Naive thymus-derived CD4-positive, alpha-beta T cell (primary cell): ENCODE measurements around the gene UVRAG. TPM values are rescaled to one million over a fixed set of nuclear protein-coding genes. Genes with fewer than 3 reads are reported as not detected.

Source experiments
- ATAC-seq: fragments of 150-1000 bp; cut with Tn5 transposase; 2 replicates; pipeline ENCODE4 v1.10.0; 2021; ENCODE audit warnings: mild to moderate bottlenecking, moderate library complexity
- CTCF ChIA-PET: fragments of 350-600 bp; sonication (Branson Sonifier 250); formaldehyde crosslinking; loops from one replicate; lab custom pipeline; 2021; ENCODE audit warnings: antibody characterized with exemption; lab: Charles Lee
- POLR2A ChIA-PET: fragments of 350-600 bp; sonication (Branson Sonifier 250); formaldehyde crosslinking; loops from one replicate; lab custom pipeline; 2021; ENCODE audit warnings: antibody characterized with exemption, inconsistent platforms; lab: Charles Lee
- DNase-seq, 9 donors: peaks; one replicate each; pipeline versions ENCODE4 v3.0.0 to v3.0.0-alpha.2; 2020 to 2022; ENCODE audit warnings: mixed read lengths in 1 of 9
- H3K27ac ChIP-seq: one replicate; pipeline ENCODE4 v1.7.0; 2013; ENCODE audit warnings: mild to moderate bottlenecking, low read depth, low read length, moderate library complexity
- H3K27me3 ChIP-seq, 2 donors: one replicate each; pipeline ENCODE4 v1.7.0; 2013; ENCODE audit warnings: low read length in 2 of 2, mild to moderate bottlenecking in 2 of 2, moderate library complexity in 2 of 2; ENCODE audit not compliant: control insufficient read depth in 2 of 2, insufficient read depth in 2 of 2
- H3K36me3 ChIP-seq, 3 experiments: 1 replicate in 2 of 3; 2 replicates in 1 of 3; pipeline ENCODE4 v1.7.0; 2013; ENCODE audit warnings: low read length in 3 of 3, mild to moderate bottlenecking in 3 of 3, moderate library complexity in 1 of 3; ENCODE audit not compliant: insufficient read depth in 3 of 3, control insufficient read depth in 2 of 3
- H3K4me1 ChIP-seq, 2 donors: one replicate each; pipeline ENCODE4 v1.7.0; 2013; ENCODE audit warnings: low read length in 2 of 2, mild to moderate bottlenecking in 2 of 2, moderate library complexity in 1 of 2; ENCODE audit not compliant: control insufficient read depth in 2 of 2, insufficient read depth in 2 of 2
- H3K4me3 ChIP-seq: 2 replicates; pipeline ENCODE4 v1.7.0; 2013; ENCODE audit warnings: mild to moderate bottlenecking, low read length
- H3K9me3 ChIP-seq, 3 experiments: 1 replicate in 2 of 3; 2 replicates in 1 of 3; pipeline ENCODE4 v1.7.0; 2013; ENCODE audit warnings: low read length in 3 of 3; ENCODE audit not compliant: control insufficient read depth in 2 of 3
- H3K27ac Mint-ChIP-seq, 9 donors: one replicate each; pipeline ENCODE4 v1.8.0; 2020 to 2022; ENCODE audit warnings: mixed read lengths in 9 of 9, mild to moderate bottlenecking in 8 of 9, moderate library complexity in 5 of 9, inconsistent platforms in 2 of 9
- H3K27me3 Mint-ChIP-seq, 5 donors: one replicate each; pipeline ENCODE4 v1.8.0; 2021 to 2022; ENCODE audit warnings: mixed read lengths in 5 of 5, mild to moderate bottlenecking in 1 of 5
- H3K36me3 Mint-ChIP-seq, 5 donors: one replicate each; pipeline ENCODE4 v1.8.0; 2020 to 2022; ENCODE audit warnings: mixed read lengths in 5 of 5, mild to moderate bottlenecking in 3 of 5, inconsistent platforms in 1 of 5
- H3K4me1 Mint-ChIP-seq, 7 donors: one replicate each; pipeline ENCODE4 v1.8.0; 2020 to 2022; ENCODE audit warnings: mixed read lengths in 7 of 7, mild to moderate bottlenecking in 3 of 7, inconsistent platforms in 1 of 7
- H3K4me3 Mint-ChIP-seq, 10 donors: one replicate each; pipeline ENCODE4 v1.8.0; 2020 to 2022; ENCODE audit warnings: mild to moderate bottlenecking in 10 of 10, mixed read lengths in 10 of 10, moderate library complexity in 6 of 10, inconsistent platforms in 2 of 10
- H3K9me3 Mint-ChIP-seq, 11 donors: one replicate each; pipeline ENCODE4 v1.8.0; 2020 to 2022; ENCODE audit warnings: mixed read lengths in 11 of 11, mild to moderate bottlenecking in 4 of 11, inconsistent platforms in 1 of 11, moderate library complexity in 1 of 11
- intact Hi-C, 2 donors: fragments of 100-400 bp; cut with micrococcal nuclease; formaldehyde crosslinking; loops; one replicate each; pipeline ENCODE4 v1.15.1; 2023
- polyA plus RNA-seq, 2 donors: library from polyadenylated mRNA; unstranded; fragments of 300-500 nt; fragmentation: Illumina TruSeq; gene quantifications; one replicate each; pipeline ENCODE4 v1.2.3, GENCODE V29; 2021
- total RNA-seq, 6 experiments: library from RNA in 5 of 6; stranded (reverse) in 5 of 6; gene quantifications; 1 replicate in 5 of 6; 2 replicates in 1 of 6; pipeline ENCODE4 v1.2.3 and lab custom pipeline; 2021 to 2026

The UVRAG gene
- total and polyA plus RNA-seq, 7 experiments from 2014 or later = 12.3 to 46.1 (median 24.6) TPM

GRCh38 chr11:76167590-76167989 lies 352.6 kb downstream of the UVRAG start:
- CTCF ChIA-PET = no interaction called here
- no peak for ATAC-seq

GRCh38 chr11:76169473-76169896 lies 354.5 kb downstream of the UVRAG start:
- peaks cover 0 to 1% (median 0%) of the 10 kb centered on the region in 5 donors for H3K27me3 Mint-ChIP-seq
- H3K36me3 Mint-ChIP-seq = no peaks in the 10 kb centered on the region
- no peak overlapping the region for H3K4me3 Mint-ChIP-seq
- DNase-seq (no peak), ATAC-seq (no peak)
- no peak overlapping the region for H3K4me3 ChIP-seq
- no peaks in the 10 kb centered on the region for H3K4me1 ChIP-seq
- ChIA-PET POLR2A (no interaction called here), CTCF (interaction anchor here (0.6 kb wide), 1 partner anchor 126 kb away, joined by 3 read pairs; no protein-coding TSS in a partner anchor)
- H3K27ac ChIP-seq = no peak overlapping the region
- no peaks in the 10 kb centered on the region for H3K9me3 ChIP-seq
- no peaks in the 10 kb centered on the region for H3K36me3 ChIP-seq
- no peaks in the 10 kb centered on the region for H3K27me3 ChIP-seq
- no peaks in the 10 kb centered on the region for H3K9me3 Mint-ChIP-seq
- H3K27ac Mint-ChIP-seq = no peak overlapping the region
- intact Hi-C loops = no loop called here
- peaks cover 0 to 1% (median 0%) of the 10 kb centered on the region in 7 donors for H3K4me1 Mint-ChIP-seq

More at GRCh38 chr11:76167590-76167989, 352.6 kb downstream of the UVRAG start:
- no peaks in the 10 kb centered on the region for H3K9me3 Mint-ChIP-seq
- DNase-seq = no peak
- H3K27ac Mint-ChIP-seq = no peak overlapping the region
- Histone ChIP-seq H3K4me3 (no peak overlapping the region), H3K27ac (no peak overlapping the region), H3K4me1 (no peaks in the 10 kb centered on the region), H3K36me3 (no peaks in the 10 kb centered on the region), H3K9me3 (no peaks in the 10 kb centered on the region), H3K27me3 (no peaks in the 10 kb centered on the region)
- H3K36me3 Mint-ChIP-seq = no peaks in the 10 kb centered on the region
- H3K4me3 Mint-ChIP-seq = no peak overlapping the region
- no peaks in the 10 kb centered on the region for H3K27me3 Mint-ChIP-seq
- intact Hi-C loops = no loop called here
- H3K4me1 Mint-ChIP-seq = no peaks in the 10 kb centered on the region
- POLR2A ChIA-PET = no interaction called here

- H3K27me3 ChIP-seq = no peaks in the 10 kb centered on the region
- Mint-ChIP-seq H3K9me3 (no peaks in the 10 kb centered on the region), H3K27ac (no peak overlapping the region), H3K27me3 (peaks cover 0 to 2% (median 0%) of the 10 kb centered on the region in 5 donors), H3K4me1 (peaks cover 0 to 1% (median 0%) of the 10 kb centered on the region in 7 donors), H3K36me3 (no peaks in the 10 kb centered on the region), H3K4me3 (no peak overlapping the region)
- intact Hi-C loops = no loop called here
- no peaks in the 10 kb centered on the region for H3K9me3 ChIP-seq
- ChIA-PET CTCF (interaction anchor here (1.0 kb wide), 1 partner anchor 18 kb away, joined by 4 read pairs; no protein-coding TSS in a partner anchor), POLR2A (no interaction called here)
- no peak overlapping the region for H3K4me3 ChIP-seq
- H3K27ac ChIP-seq = no peak overlapping the region
- no peaks in the 10 kb centered on the region for H3K36me3 ChIP-seq
- DNase-seq (no peak), ATAC-seq (no peak)
- no peaks in the 10 kb centered on the region for H3K4me1 ChIP-seq
Observed at GRCh38 chr11:76170468-76170867, 355.5 kb downstream of the UVRAG start.

DNA sequence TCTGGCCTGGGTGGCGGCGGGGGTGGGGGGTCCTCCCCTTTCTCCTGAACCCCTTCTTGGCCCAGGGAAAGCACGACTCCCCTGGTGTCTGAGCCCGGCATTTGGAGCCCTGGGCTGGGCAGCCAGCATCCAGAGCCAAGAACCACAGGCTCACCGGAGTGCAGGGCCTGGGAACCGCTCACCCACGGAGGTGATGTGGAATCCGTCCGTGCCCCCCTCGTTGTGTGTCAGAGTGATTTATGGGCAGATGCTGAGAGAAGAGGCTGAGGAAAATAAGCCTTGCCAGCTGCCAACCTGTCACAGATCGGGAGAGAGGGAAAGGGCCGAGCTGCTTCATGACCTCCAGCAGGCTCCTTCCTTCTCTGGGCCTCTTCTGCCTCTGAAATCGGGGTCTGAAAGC lies 357.6 kb downstream of the UVRAG start:
- H3K4me3 Mint-ChIP-seq = no peak overlapping the region
- H3K27ac Mint-ChIP-seq = no peak overlapping the region

GRCh38 chr11:76173663-76174062 lies 358.7 kb downstream of the UVRAG start:
- H3K9me3 ChIP-seq = no peaks in the 10 kb centered on the region
- H3K27ac Mint-ChIP-seq = no peak overlapping the region
- no peaks in the 10 kb centered on the region for H3K27me3 ChIP-seq
- H3K4me3 Mint-ChIP-seq = no peak overlapping the region
- ATAC-seq = no peak
- H3K4me1 ChIP-seq = no peaks in the 10 kb centered on the region
- no peak overlapping the region for H3K4me3 ChIP-seq
- no peaks in the 10 kb centered on the region for H3K9me3 Mint-ChIP-seq
- POLR2A ChIA-PET = no interaction called here
- no peak overlapping the region for H3K27ac ChIP-seq
- CTCF ChIA-PET = no interaction called here
- H3K27me3 Mint-ChIP-seq = peaks cover 0 to 2% (median 0%) of the 10 kb centered on the region in 5 donors
- H3K36me3 ChIP-seq = no peaks in the 10 kb centered on the region
- intact Hi-C loops = no loop called here
- H3K4me1 Mint-ChIP-seq = peaks cover 0 to 1% (median 0%) of the 10 kb centered on the region in 7 donors
- DNase-seq = no peak
- no peaks in the 10 kb centered on the region for H3K36me3 Mint-ChIP-seq

More for the DNA sequence above, 357.6 kb downstream of the UVRAG start:
- Histone ChIP-seq H3K27ac (no peak overlapping the region), H3K4me3 (no peak overlapping the region), H3K36me3 (no peaks in the 10 kb centered on the region), H3K9me3 (no peaks in the 10 kb centered on the region), H3K4me1 (no peaks in the 10 kb centered on the region), H3K27me3 (no peaks in the 10 kb centered on the region)
- Mint-ChIP-seq H3K4me1 (peaks cover 0 to 1% (median 0%) of the 10 kb centered on the region in 7 donors), H3K9me3 (no peaks in the 10 kb centered on the region), H3K36me3 (no peaks in the 10 kb centered on the region), H3K27me3 (peaks cover 0 to 2% (median 0%) of the 10 kb centered on the region in 5 donors)
- ATAC-seq (no peak), DNase-seq (no peak)
- ChIA-PET CTCF (no interaction called here), POLR2A (no interaction called here)
- intact Hi-C loops = no loop called here

- POLR2A ChIA-PET = no interaction called here
- no peak overlapping the region for H3K4me3 Mint-ChIP-seq
- DNase-seq = no peak
Observed at GRCh38 chr11:76174330-76174729, 359.3 kb downstream of the UVRAG start.

GRCh38 chr11:76175783-76176182 lies 360.8 kb downstream of the UVRAG start:
- Histone ChIP-seq H3K36me3 (no peaks in the 10 kb centered on the region), H3K4me3 (no peak overlapping the region), H3K27ac (no peak overlapping the region), H3K27me3 (no peaks in the 10 kb centered on the region), H3K4me1 (no peaks in the 10 kb centered on the region), H3K9me3 (no peaks in the 10 kb centered on the region)
- Mint-ChIP-seq H3K36me3 (no peaks in the 10 kb centered on the region), H3K27ac (no peak overlapping the region), H3K27me3 (peaks cover 0 to 2% (median 0%) of the 10 kb centered on the region in 5 donors), H3K4me3 (no peak overlapping the region), H3K9me3 (no peaks in the 10 kb centered on the region), H3K4me1 (peaks cover 0 to 1% (median 0%) of the 10 kb centered on the region in 7 donors)
- no peak for ATAC-seq
- ChIA-PET CTCF (no interaction called here), POLR2A (no interaction called here)
- DNase-seq = no peak
- intact Hi-C loops = no loop called here

More at GRCh38 chr11:76174330-76174729, 359.3 kb downstream of the UVRAG start:
- Histone ChIP-seq H3K27ac (no peak overlapping the region), H3K4me3 (no peak overlapping the region), H3K36me3 (no peaks in the 10 kb centered on the region), H3K27me3 (no peaks in the 10 kb centered on the region), H3K4me1 (no peaks in the 10 kb centered on the region), H3K9me3 (no peaks in the 10 kb centered on the region)
- CTCF ChIA-PET = no interaction called here
- no peak for ATAC-seq
- intact Hi-C loops = no loop called here
- no peaks in the 10 kb centered on the region for H3K9me3 Mint-ChIP-seq
- peaks cover 0 to 2% (median 0%) of the 10 kb centered on the region in 5 donors for H3K27me3 Mint-ChIP-seq
- H3K4me1 Mint-ChIP-seq = peaks cover 0 to 1% (median 0%) of the 10 kb centered on the region in 7 donors
- H3K36me3 Mint-ChIP-seq = no peaks in the 10 kb centered on the region
- peak overlapping the region in 1 of 9 donors; percentile 18 for H3K27ac Mint-ChIP-seq
